GOT3 (cell line): ENCODE measurements around the gene GATA2.

ENCODE experiments used
- DNase-seq: peaks from one replicate; lab custom pipeline; 2025; ENCODE audit warnings: mixed read lengths; lab: John Stamatoyannopoulos, UW

Gene GATA2

GRCh38 chr3:128433837-128434165 lies 59.2 kb downstream of the GATA2 start:
- no peak for DNase-seq

GRCh38 chr3:128432971-128433836 lies 59.8 kb downstream of the GATA2 start:
- no peak for DNase-seq

GRCh38 chr3:128432301-128432970 lies 60.6 kb downstream of the GATA2 start:
- no peak for DNase-seq

- no peak for DNase-seq
Measured at GRCh38 chr3:128431803-128432300, 61.1 kb downstream of the GATA2 start.

GRCh38 chr3:128430731-128431130 lies 62.3 kb downstream of the GATA2 start:
- DNase-seq = no peak

GRCh38 chr3:128430301-128430700 lies 62.7 kb downstream of the GATA2 start:
- no peak for DNase-seq

- no peak for DNase-seq
Measured at GRCh38 chr3:128429751-128430150, 63.2 kb downstream of the GATA2 start.
